OCI-LY7 (cell line): Measurements from ENCODE around the gene KCNMA1.

Experiments
- EZH2phosphoT487 ChIP-seq: fragments of 200-600 bp; sonication (generic); IDR thresholded peaks from 2 replicates; pipeline ENCODE4 v1.6.1; 2018; ENCODE audit warnings: low read depth, borderline replicate concordance, mild to moderate bottlenecking, mixed run types, antibody characterized with exemption, low read length, moderate library complexity, mixed read lengths
- TF ChIP-seq, protein P1 (sequence below): fragments of 200-600 bp; sonication (generic); conservative IDR thresholded peaks from 2 replicates; pipeline ENCODE4 v1.5.1; 2014; ENCODE audit warnings: mild to moderate bottlenecking, antibody characterized with exemption, low read length, moderate library complexity, mixed read lengths

DNA sequence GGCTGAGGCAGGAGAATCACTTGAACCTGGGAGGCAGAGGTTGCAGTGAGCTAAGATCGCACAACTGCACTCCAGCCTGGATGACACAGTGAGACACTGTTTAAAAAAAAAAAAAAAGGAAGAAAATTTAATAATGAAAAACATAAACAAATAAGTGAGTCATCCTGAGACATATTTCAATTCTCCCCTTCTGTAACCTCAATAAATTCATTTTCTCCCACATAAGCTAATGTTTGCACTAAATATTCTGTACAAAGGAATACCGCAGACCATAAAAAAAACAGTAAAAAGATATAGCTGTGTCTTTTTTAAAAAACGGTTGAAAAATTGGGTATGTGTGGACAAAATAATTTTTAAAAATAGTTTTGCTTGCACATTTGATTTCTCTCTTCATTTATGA, 654.0 kb downstream of the KCNMA1 start:
- TF ChIP-seq, protein P1, sequence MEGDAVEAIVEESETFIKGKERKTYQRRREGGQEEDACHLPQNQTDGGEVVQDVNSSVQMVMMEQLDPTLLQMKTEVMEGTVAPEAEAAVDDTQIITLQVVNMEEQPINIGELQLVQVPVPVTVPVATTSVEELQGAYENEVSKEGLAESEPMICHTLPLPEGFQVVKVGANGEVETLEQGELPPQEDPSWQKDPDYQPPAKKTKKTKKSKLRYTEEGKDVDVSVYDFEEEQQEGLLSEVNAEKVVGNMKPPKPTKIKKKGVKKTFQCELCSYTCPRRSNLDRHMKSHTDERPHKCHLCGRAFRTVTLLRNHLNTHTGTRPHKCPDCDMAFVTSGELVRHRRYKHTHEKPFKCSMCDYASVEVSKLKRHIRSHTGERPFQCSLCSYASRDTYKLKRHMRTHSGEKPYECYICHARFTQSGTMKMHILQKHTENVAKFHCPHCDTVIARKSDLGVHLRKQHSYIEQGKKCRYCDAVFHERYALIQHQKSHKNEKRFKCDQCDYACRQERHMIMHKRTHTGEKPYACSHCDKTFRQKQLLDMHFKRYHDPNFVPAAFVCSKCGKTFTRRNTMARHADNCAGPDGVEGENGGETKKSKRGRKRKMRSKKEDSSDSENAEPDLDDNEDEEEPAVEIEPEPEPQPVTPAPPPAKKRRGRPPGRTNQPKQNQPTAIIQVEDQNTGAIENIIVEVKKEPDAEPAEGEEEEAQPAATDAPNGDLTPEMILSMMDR = no peak
- TF ChIP-seq EZH2phosphoT487 = no peak
